IMR-90 (cell line): Measurements from ENCODE around the gene SMOC1. TPM values are rescaled to one million over a fixed set of nuclear protein-coding genes. Genes with fewer than 3 reads are reported as not detected.
A peak's percentile ranks its signal among the peaks of the same experiment; 100 is the strongest.

Experiments used
- ATAC-seq: fragments of 200-7000 bp; cut with Tn5 transposase; 2 replicates; pipeline ENCODE4 v1.9.1; 2020; ENCODE audit warnings: low read depth, mild to moderate bottlenecking, moderate library complexity
- BruUV-seq: library from RNA; stranded (reverse); fragments of 400-500 nt; replicated peaks from 2 replicates; lab custom pipeline; 2021; lab: Mats Ljungman, UMichigan
- CTCF ChIA-PET: fragments of 300-600 bp; formaldehyde crosslinking; extraction: SDS; loops from one replicate; lab custom pipeline; 2021; ENCODE audit warnings: antibody characterized with exemption; lab: Yijun Ruan, JAX
- POLR2A ChIA-PET: fragments of 300-600 bp; sonication (Branson Sonifier 250); formaldehyde crosslinking; loops from one replicate; lab custom pipeline; 2022; ENCODE audit warnings: antibody characterized with exemption; ENCODE audit not compliant: unreplicated experiment; lab: Charles Lee
- DNase-seq: peaks from one replicate; pipeline ENCODE4 v3.0.0; 2013
- H2AFZ ChIP-seq: replicated peaks from 2 replicates; pipeline ENCODE3; 2013; ENCODE audit warnings: low read length, mild to moderate bottlenecking; ENCODE audit not compliant: poor library complexity
- H2AK5ac ChIP-seq: 2 replicates; pipeline ENCODE4 v1.6.1; 2013; ENCODE audit warnings: low read depth, low read length, inconsistent platforms
- H2AK9ac ChIP-seq: replicated peaks from 2 replicates; pipeline ENCODE3; 2013; ENCODE audit warnings: mild to moderate bottlenecking, low read depth, low read length, moderate library complexity; ENCODE audit not compliant: poor library complexity
- H2BK120ac ChIP-seq: 2 replicates; pipeline ENCODE4 v1.6.1; 2013; ENCODE audit warnings: low read depth, low read length, inconsistent platforms
- H2BK15ac ChIP-seq: 3 replicates; pipeline ENCODE4 v1.6.1; 2013; ENCODE audit warnings: low read depth, low read length, inconsistent platforms
- H2BK20ac ChIP-seq: 2 replicates; pipeline ENCODE4 v1.6.1; 2013; ENCODE audit warnings: low read depth, mild to moderate bottlenecking, inconsistent platforms, low read length, moderate library complexity
- H2BK5ac ChIP-seq: 2 replicates; pipeline ENCODE4 v1.6.1; 2013; ENCODE audit warnings: mild to moderate bottlenecking, low read depth, low read length, inconsistent platforms; ENCODE audit not compliant: poor library complexity, severe bottlenecking
- H3K14ac ChIP-seq: replicated peaks from 2 replicates; pipeline ENCODE4 v1.6.1; 2013; ENCODE audit warnings: low read depth, low read length, inconsistent platforms
- H3K18ac ChIP-seq: 2 replicates; pipeline ENCODE4 v1.6.1; 2013; ENCODE audit warnings: low read depth, low read length, control low read depth
- H3K23ac ChIP-seq: 2 replicates; pipeline ENCODE4 v1.6.1; 2013; ENCODE audit warnings: low read depth, low read length, inconsistent platforms
- H3K27ac ChIP-seq: 2 replicates; pipeline ENCODE4 v1.5.1; 2013; ENCODE audit warnings: mild to moderate bottlenecking, control low read depth, low read length; ENCODE audit not compliant: insufficient read depth
- H3K27me3 ChIP-seq: 2 replicates; pipeline ENCODE4 v1.6.1; 2013; ENCODE audit warnings: low read length; ENCODE audit not compliant: control insufficient read depth, insufficient read depth
- H3K36me3 ChIP-seq: 2 replicates; pipeline ENCODE4 v1.6.1; 2013; ENCODE audit warnings: low read length, mixed read lengths; ENCODE audit not compliant: control insufficient read depth, insufficient read depth
- H3K4ac ChIP-seq: 2 replicates; pipeline ENCODE4 v1.6.1; 2013; ENCODE audit warnings: low read depth, low read length, inconsistent platforms
- H3K4me1 ChIP-seq: 2 replicates; pipeline ENCODE4 v1.6.1; 2013; ENCODE audit warnings: low read length, mixed read lengths; ENCODE audit not compliant: control insufficient read depth, insufficient read depth
- H3K4me2 ChIP-seq: 2 replicates; pipeline ENCODE4 v1.6.1; 2013; ENCODE audit warnings: low read depth, mild to moderate bottlenecking, control low read depth, low read length, moderate library complexity
- H3K4me3 ChIP-seq: 2 replicates; pipeline ENCODE4 v1.5.1; 2013; ENCODE audit warnings: low read depth, mild to moderate bottlenecking, control low read depth, low read length, moderate library complexity; ENCODE audit not compliant: insufficient read depth
- H3K56ac ChIP-seq: 2 replicates; pipeline ENCODE4 v1.6.1; 2013; ENCODE audit warnings: low read length, inconsistent platforms; ENCODE audit not compliant: insufficient read depth; ENCODE audit errors: extremely low read depth
- H3K79me1 ChIP-seq, 2 experiments: 2 replicates each; pipeline ENCODE4 v1.6.1; 2013; ENCODE audit warnings: low read length in 2 of 2, inconsistent platforms in 1 of 2, low read depth in 1 of 2
- H3K9ac ChIP-seq: 2 replicates; pipeline ENCODE4 v1.6.1; 2013; ENCODE audit warnings: low read depth, low read length, control low read depth
- H3K9me1 ChIP-seq: 2 replicates; pipeline ENCODE4 v1.6.1; 2013; ENCODE audit warnings: low read length, inconsistent platforms; ENCODE audit not compliant: insufficient read depth
- H3K9me3 ChIP-seq: 2 replicates; pipeline ENCODE4 v1.6.1; 2013; ENCODE audit warnings: low read length; ENCODE audit not compliant: control insufficient read depth, insufficient read depth
- H4K20me1 ChIP-seq: 2 replicates; pipeline ENCODE4 v1.6.1; 2013; ENCODE audit warnings: low read length, inconsistent platforms; ENCODE audit not compliant: insufficient read depth
- H4K5ac ChIP-seq: 2 replicates; pipeline ENCODE4 v1.6.1; 2013; ENCODE audit warnings: mild to moderate bottlenecking, low read depth, low read length, control low read depth
- H4K8ac ChIP-seq, 2 experiments: 2 replicates each; pipeline ENCODE4 v1.6.1; 2013; ENCODE audit warnings: low read depth in 2 of 2, low read length in 2 of 2, control low read depth in 1 of 2, inconsistent platforms in 1 of 2
- H4K91ac ChIP-seq: 2 replicates; pipeline ENCODE4 v1.6.1; 2013; ENCODE audit warnings: low read depth, low read length, inconsistent platforms; ENCODE audit not compliant: insufficient read depth
- BHLHE40 ChIP-seq: fragments of 150-350 bp; IDR thresholded peaks from 2 replicates; pipeline ENCODE4 v1.6.1; 2016; ENCODE audit warnings: mild to moderate bottlenecking, low read depth, low read length
- ELK1 ChIP-seq: fragments of 150-350 bp; IDR thresholded peaks from 2 replicates; pipeline ENCODE4 v1.6.1; 2016; ENCODE audit warnings: low read depth, mild to moderate bottlenecking, low read length, moderate library complexity, borderline replicate concordance
- MAFK ChIP-seq: IDR thresholded peaks from 2 replicates; pipeline ENCODE4 v1.6.1; 2012; ENCODE audit warnings: low read depth, low read length, improper control_type of control experiment
- MAZ ChIP-seq: IDR thresholded peaks from 2 replicates; pipeline ENCODE4 v1.6.1; 2012; ENCODE audit warnings: low read depth, mild to moderate bottlenecking, low read length, improper control_type of control experiment, moderate library complexity, borderline replicate concordance
- POLR2A ChIP-seq: IDR thresholded peaks from 2 replicates; pipeline ENCODE4 v1.6.1; 2012; ENCODE audit warnings: mild to moderate bottlenecking, low read depth, low read length
- RAD21 ChIP-seq: IDR thresholded peaks from 2 replicates; pipeline ENCODE4 v1.6.1; 2012; ENCODE audit warnings: low read length, improper control_type of control experiment
- RFX5 ChIP-seq: IDR thresholded peaks from 2 replicates; pipeline ENCODE4 v1.8.0; 2012; ENCODE audit warnings: low read depth, mild to moderate bottlenecking, low read length, moderate library complexity
- SMC3 ChIP-seq: fragments of 150-350 bp; IDR thresholded peaks from 2 replicates; pipeline ENCODE4 v1.6.1; 2016; ENCODE audit warnings: low read depth, mild to moderate bottlenecking, antibody characterized with exemption, low read length, moderate library complexity
- WGBS, 2 experiments: methylation state at CpG; one replicate each; pipeline versions ENCODE4 v1.1.5 to v1.1.7; 2013; ENCODE audit warnings: missing lambda C conversion rate in 2 of 2; ENCODE audit not compliant: insufficient read length in 1 of 2; ENCODE audit errors: extremely low coverage in 2 of 2; 5-methylcytosine and 5-hydroxymethylcytosine counted together
- dilution Hi-C: fragments of 300-500 bp; cut with HindIII; formaldehyde crosslinking; loops from one replicate; pipeline ENCODE4 v1.14.3; 2018; ENCODE audit warnings: low sequenced_read_pairs; ENCODE audit not compliant: unreplicated experiment
- in situ Hi-C: fragments of 300-500 bp; cut with MboI; formaldehyde crosslinking; loops from 3 replicates; pipeline ENCODE4 v1.14.3; 2019; ENCODE audit warnings: low sequenced_read_pairs, inconsistent platforms, mixed read lengths
- intact Hi-C: fragments of 100-400 bp; cut with micrococcal nuclease; formaldehyde crosslinking; loops from 2 replicates; pipeline ENCODE4 v1.10.0; 2022
- polyA plus RNA-seq, 3 experiments: library from polyadenylated mRNA; depleted of rRNA; stranded (reverse); fragments of >200 nt; gene quantifications; 2 replicates each; pipeline ENCODE4 v1.2.3, GENCODE V29; 2012; ENCODE audit warnings: low replicate concordance in 1 of 3
- total RNA-seq: library from RNA; depleted of rRNA; stranded (reverse); fragments of >200 nt; gene quantifications from 2 replicates; pipeline ENCODE4 v1.2.3, GENCODE V29; 2012
- TF ChIP-seq, protein P1 (sequence below): conservative IDR thresholded peaks from 2 replicates; pipeline ENCODE4 v1.5.1; 2012; ENCODE audit warnings: mild to moderate bottlenecking, low read depth, low read length, improper control_type of control experiment

The SMOC1 gene
- total and polyA plus RNA-seq, 2 of the 4 experiments (the other 2 are of a cell fraction) = 0.90 to 4.1 TPM

GRCh38 chr14:70064136-70064865 is 185.1 kb downstream of the SMOC1 start:
- H2AK9ac ChIP-seq = no peak overlapping the region
- no peaks in the 10 kb centered on the region for H3K4me1 ChIP-seq
- H3K18ac ChIP-seq = no peak overlapping the region
- no peak overlapping the region for H4K91ac ChIP-seq
- H4K20me1 ChIP-seq = no peaks in the 10 kb centered on the region
- no peaks in the 10 kb centered on the region for H3K79me1 ChIP-seq
- no peak overlapping the region for H2AK5ac ChIP-seq
- TF ChIP-seq BHLHE40 = no peak
- TF ChIP-seq RAD21 = no peak
- TF ChIP-seq POLR2A = no peak
- TF ChIP-seq RFX5 = no peak
- TF ChIP-seq, protein P1, sequence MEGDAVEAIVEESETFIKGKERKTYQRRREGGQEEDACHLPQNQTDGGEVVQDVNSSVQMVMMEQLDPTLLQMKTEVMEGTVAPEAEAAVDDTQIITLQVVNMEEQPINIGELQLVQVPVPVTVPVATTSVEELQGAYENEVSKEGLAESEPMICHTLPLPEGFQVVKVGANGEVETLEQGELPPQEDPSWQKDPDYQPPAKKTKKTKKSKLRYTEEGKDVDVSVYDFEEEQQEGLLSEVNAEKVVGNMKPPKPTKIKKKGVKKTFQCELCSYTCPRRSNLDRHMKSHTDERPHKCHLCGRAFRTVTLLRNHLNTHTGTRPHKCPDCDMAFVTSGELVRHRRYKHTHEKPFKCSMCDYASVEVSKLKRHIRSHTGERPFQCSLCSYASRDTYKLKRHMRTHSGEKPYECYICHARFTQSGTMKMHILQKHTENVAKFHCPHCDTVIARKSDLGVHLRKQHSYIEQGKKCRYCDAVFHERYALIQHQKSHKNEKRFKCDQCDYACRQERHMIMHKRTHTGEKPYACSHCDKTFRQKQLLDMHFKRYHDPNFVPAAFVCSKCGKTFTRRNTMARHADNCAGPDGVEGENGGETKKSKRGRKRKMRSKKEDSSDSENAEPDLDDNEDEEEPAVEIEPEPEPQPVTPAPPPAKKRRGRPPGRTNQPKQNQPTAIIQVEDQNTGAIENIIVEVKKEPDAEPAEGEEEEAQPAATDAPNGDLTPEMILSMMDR = no peak
- no peak for TF ChIP-seq MAFK
- no peak for TF ChIP-seq SMC3
- no peak for TF ChIP-seq ELK1
- no peak for TF ChIP-seq MAZ
- WGBS, 2 experiments = 40% methylated on average over 1 of the region's 11 CpGs; no CpG with 5 or more reads in 1 of the 2 experiments
- ChIA-PET POLR2A (no interaction called here), CTCF (interaction anchor here (1.0 kb wide), 1 partner anchor 36 kb away, joined by 3 read pairs; no protein-coding TSS in a partner anchor)
- H3K14ac ChIP-seq = no peak overlapping the region
- no peak overlapping the region for H3K56ac ChIP-seq
- H2BK5ac ChIP-seq = no peak overlapping the region
- H3K4me3 ChIP-seq = no peak overlapping the region
- H3K27ac ChIP-seq = no peak overlapping the region
- H3K36me3 ChIP-seq = no peaks in the 10 kb centered on the region
- H3K4me2 ChIP-seq = no peak overlapping the region
- no peak overlapping the region for H2AFZ ChIP-seq
- no peak overlapping the region for H2BK20ac ChIP-seq
- in situ Hi-C loops (no loop called here), dilution Hi-C loops (no loop called here), intact Hi-C loops (no loop called here)
- ATAC-seq (peak; percentile 77), DNase-seq (peak; percentile 8)
- H3K27me3 ChIP-seq = peaks cover 14% of the 10 kb centered on the region
- no peak overlapping the region for H2BK120ac ChIP-seq
- no peaks in the 10 kb centered on the region for H3K9me1 ChIP-seq
- H3K9me3 ChIP-seq = no peaks in the 10 kb centered on the region
- BruUV-seq = no TSS peak
- H3K4ac ChIP-seq = no peak overlapping the region
- no peak overlapping the region for H3K9ac ChIP-seq
- no peak overlapping the region for H2BK15ac ChIP-seq
- H4K8ac ChIP-seq = no peak overlapping the region
- no peak overlapping the region for H3K23ac ChIP-seq
- no peak overlapping the region for H4K5ac ChIP-seq
